ENCODE measurements around the gene R3HDM2.
A peak's percentile ranks its signal among the peaks of the same experiment; 100 is the strongest.

R3HDM2 gene

GRCh38 chr12:57215668-57216013 is 215.2 kb downstream of the R3HDM2 start:
- no peak for TF ChIP-seq CTCF (IDR thresholded peaks at IDR 0.05)

- TF ChIP-seq CTCF (IDR thresholded peaks at IDR 0.05), result no peak
These were observed 215.8 kb downstream of the R3HDM2 start for GRCh38 chr12:57215065-57215464.

- peak; percentile 79 for TF ChIP-seq CTCF (IDR thresholded peaks at IDR 0.05)
These were observed 216.5 kb downstream of the R3HDM2 start for GRCh38 chr12:57214398-57214781.

- TF ChIP-seq CTCF (IDR thresholded peaks at IDR 0.05), result no peak
These were observed 217.0 kb downstream of the R3HDM2 start for GRCh38 chr12:57213763-57214397.

- peak; percentile 81 for TF ChIP-seq CTCF (IDR thresholded peaks at IDR 0.05)
These were observed 217.7 kb downstream of the R3HDM2 start for GRCh38 chr12:57213058-57213715.

GRCh38 chr12:57212701-57213057 is 218.2 kb downstream of the R3HDM2 start:
- TF ChIP-seq CTCF (IDR thresholded peaks at IDR 0.05), result no peak

GRCh38 chr12:57211791-57212700 is 218.8 kb downstream of the R3HDM2 start:
- no peak for TF ChIP-seq CTCF (IDR thresholded peaks at IDR 0.05)
